ENCODE results near the gene JAZF1. TPM values are rescaled to one million over a fixed set of nuclear protein-coding genes. Genes with fewer than 3 reads are reported as not detected.
"Not testable (repeated sequence)": the region's sequence is repeated elsewhere in the genome, so short reads cannot be mapped to it uniquely, and the experiment has no call there.

The JAZF1 gene
- total and polyA plus RNA-seq, 4 experiments from 2014 or later = 3.7 to 8.3 (median 4.7) TPM

DNA sequence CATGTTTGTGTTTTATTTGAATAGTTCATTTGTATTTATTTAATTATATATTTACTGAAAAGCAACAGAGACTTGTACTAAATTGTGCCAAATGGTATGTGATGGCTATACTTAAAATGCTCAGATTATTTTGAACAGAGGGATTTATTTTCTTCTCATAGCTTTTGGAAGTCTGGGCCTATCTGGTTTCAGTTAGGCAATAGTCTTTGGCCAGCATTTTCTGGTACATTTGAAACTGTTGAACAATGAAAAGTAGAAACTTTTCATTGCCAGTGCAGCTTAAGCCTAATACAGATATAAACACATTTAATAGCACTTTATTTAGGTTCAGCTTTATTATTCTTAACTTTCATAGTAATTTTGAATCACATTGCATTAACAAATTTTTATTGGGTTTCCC lies 252.6 kb downstream of the JAZF1 start:
- H3K9me3 Mint-ChIP-seq = no peaks in the 10 kb centered on the region
- H3K36me3 Mint-ChIP-seq = peaks cover 0 to 5% of the 10 kb centered on the region in 2 donors
- Histone ChIP-seq H3K4me1 (ENCODE audit: insufficient read depth, low read length) (no peaks in the 10 kb centered on the region), H3K36me3 (ENCODE audit: insufficient read depth, low read length) (no peaks in the 10 kb centered on the region), H3K4me3 (ENCODE audit: low read length in 2 of 2) (no peak overlapping the region), H3K9me3 (ENCODE audit: control insufficient read depth in 1 of 2, low read length in 2 of 2) (no peaks in the 10 kb centered on the region), H3K27ac (ENCODE audit: low read depth, low read length) (no peak overlapping the region), H3K27me3 (ENCODE audit: insufficient read depth, low read length) (no peaks in the 10 kb centered on the region)
- no peak overlapping the region for H3K4me3 Mint-ChIP-seq
- no peak overlapping the region for H3K27ac Mint-ChIP-seq
- CTCF ChIA-PET (ENCODE audit: partially characterized antibody) = interaction anchor here (1.5 kb wide), 1 partner anchor 8 kb away, joined by 3 read pairs; no protein-coding TSS in a partner anchor
- H3K4me1 Mint-ChIP-seq = no peaks in the 10 kb centered on the region
- POLR2A ChIA-PET (ENCODE audit: partially characterized antibody) = no interaction called here
- intact Hi-C loops (cut with micrococcal nuclease) = no loop called here
- H3K27me3 Mint-ChIP-seq = no peaks in the 10 kb centered on the region
- DNase-seq = no peak

DNA sequence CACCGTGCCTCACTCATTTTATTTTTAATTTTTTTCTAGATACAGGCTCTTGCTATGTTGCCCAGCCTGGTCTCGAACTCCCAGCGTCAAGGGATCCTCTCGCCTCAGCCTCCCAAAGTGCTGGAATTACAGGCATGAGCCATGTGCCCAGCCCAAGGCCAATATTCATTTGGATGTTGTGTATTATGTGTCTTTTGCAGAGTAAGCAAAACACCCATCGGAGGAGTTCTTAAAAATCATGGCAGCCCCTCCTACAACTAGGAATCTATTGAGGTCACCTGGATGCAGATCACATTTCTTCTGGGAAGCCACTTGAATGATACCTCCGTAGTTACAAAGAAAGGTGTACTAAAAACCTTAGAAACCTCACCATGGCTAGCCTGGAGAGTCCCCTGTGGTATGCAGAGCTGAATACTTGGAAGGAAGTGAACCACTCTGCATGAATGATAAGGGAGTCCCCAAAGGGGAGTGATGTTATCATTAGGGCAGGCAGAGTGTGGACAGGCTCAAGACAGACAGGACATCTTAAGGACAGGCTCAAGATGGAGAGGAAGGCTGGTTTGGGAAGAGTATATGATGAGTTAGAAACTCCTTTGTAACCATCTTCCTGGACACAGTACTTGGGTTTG lies 254.9 kb downstream of the JAZF1 start:
- no peak for DNase-seq
- Histone ChIP-seq H3K27me3 (ENCODE audit: insufficient read depth, low read length) (no peaks in the 10 kb centered on the region), H3K4me3 (ENCODE audit: low read length in 2 of 2) (no peak overlapping the region), H3K36me3 (ENCODE audit: insufficient read depth, low read length) (no peaks in the 10 kb centered on the region), H3K27ac (ENCODE audit: low read depth, low read length) (no peak overlapping the region), H3K9me3 (ENCODE audit: control insufficient read depth in 1 of 2, low read length in 2 of 2) (no peaks in the 10 kb centered on the region), H3K4me1 (ENCODE audit: insufficient read depth, low read length) (no peaks in the 10 kb centered on the region)
- Mint-ChIP-seq H3K4me3 (no peak overlapping the region), H3K27ac (no peak overlapping the region), H3K4me1 (peaks cover 0 to 2% (median 0%) of the 10 kb centered on the region in 4 donors), H3K9me3 (no peaks in the 10 kb centered on the region), H3K36me3 (no peaks in the 10 kb centered on the region), H3K27me3 (no peaks in the 10 kb centered on the region)
- CTCF ChIA-PET (ENCODE audit: partially characterized antibody) = no interaction called here
- POLR2A ChIA-PET (ENCODE audit: partially characterized antibody) = no interaction called here
- intact Hi-C loops (cut with micrococcal nuclease) = no loop called here

- no peak overlapping the region for H3K4me3 ChIP-seq (ENCODE audit: low read length in 2 of 2)
- H3K4me1 Mint-ChIP-seq = peaks cover 0 to 2% (median 0%) of the 10 kb centered on the region in 4 donors
- H3K4me1 ChIP-seq (ENCODE audit: insufficient read depth, low read length) = no peaks in the 10 kb centered on the region
- H3K27ac ChIP-seq (ENCODE audit: low read depth, low read length) = no peak overlapping the region
- H3K27me3 ChIP-seq (ENCODE audit: insufficient read depth, low read length) = no peaks in the 10 kb centered on the region
- intact Hi-C loops (cut with micrococcal nuclease) = no loop called here
- H3K27me3 Mint-ChIP-seq = no peaks in the 10 kb centered on the region
- ChIA-PET POLR2A (ENCODE audit: partially characterized antibody) (no interaction called here), CTCF (ENCODE audit: partially characterized antibody) (no interaction called here)
- H3K36me3 Mint-ChIP-seq = no peaks in the 10 kb centered on the region
- H3K36me3 ChIP-seq (ENCODE audit: insufficient read depth, low read length) = no peaks in the 10 kb centered on the region
- no peaks in the 10 kb centered on the region for H3K9me3 ChIP-seq (ENCODE audit: control insufficient read depth in 1 of 2, low read length in 2 of 2)
- no peak for DNase-seq
- no peaks in the 10 kb centered on the region for H3K9me3 Mint-ChIP-seq
- no peak overlapping the region for H3K4me3 Mint-ChIP-seq
- H3K27ac Mint-ChIP-seq = no peak overlapping the region
These were observed 257.0 kb downstream of the JAZF1 start for GRCh38 chr7:27923642-27923980.

DNA sequence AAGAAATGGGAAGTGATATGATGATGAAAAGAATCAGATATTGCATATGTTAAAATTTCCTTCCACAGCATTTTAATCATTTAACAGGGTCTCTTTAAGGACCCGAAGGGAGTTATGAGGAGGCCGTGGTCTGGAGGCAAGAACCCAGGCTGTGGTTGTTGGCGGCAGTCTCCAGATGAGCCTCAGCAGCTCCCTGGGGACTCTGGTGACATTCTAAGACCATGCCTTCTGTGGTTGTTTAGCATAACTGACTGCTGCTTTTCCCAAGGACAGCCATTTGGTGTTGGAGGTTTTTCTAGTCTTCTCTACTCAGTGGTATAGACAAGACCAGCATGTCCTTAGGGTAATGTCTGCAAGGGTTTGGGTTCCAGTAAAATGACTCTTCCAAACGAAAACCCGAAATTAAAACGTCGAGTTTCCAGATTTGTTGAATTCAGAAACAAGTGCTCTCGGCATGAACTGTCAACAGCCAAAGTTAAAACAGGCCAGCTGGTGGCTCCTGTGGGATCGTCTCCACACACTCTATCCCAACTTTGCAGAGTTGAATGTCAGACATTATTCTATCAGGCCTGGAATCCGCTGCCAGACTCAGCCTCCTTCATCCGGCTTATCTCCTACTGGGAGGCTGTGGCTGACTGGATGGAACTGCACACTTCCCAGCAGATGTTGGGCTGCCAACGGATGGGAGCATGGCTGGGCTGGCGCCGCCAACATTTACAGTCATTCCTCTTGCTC lies 257.5 kb downstream of the JAZF1 start:
- ChIA-PET POLR2A (ENCODE audit: partially characterized antibody) (no interaction called here), CTCF (ENCODE audit: partially characterized antibody) (interaction anchor here (0.9 kb wide), 1 partner anchor 727 kb away, joined by 4 read pairs; no protein-coding TSS in a partner anchor)
- Histone ChIP-seq H3K36me3 (ENCODE audit: insufficient read depth, low read length) (no peaks in the 10 kb centered on the region), H3K4me3 (ENCODE audit: low read length in 2 of 2) (no peak overlapping the region), H3K9me3 (ENCODE audit: control insufficient read depth in 1 of 2, low read length in 2 of 2) (no peaks in the 10 kb centered on the region), H3K4me1 (ENCODE audit: insufficient read depth, low read length) (no peaks in the 10 kb centered on the region), H3K27me3 (ENCODE audit: insufficient read depth, low read length) (no peaks in the 10 kb centered on the region), H3K27ac (ENCODE audit: low read depth, low read length) (no peak overlapping the region)
- intact Hi-C loops (cut with micrococcal nuclease) = no loop called here
- no peak overlapping the region for H3K27ac Mint-ChIP-seq
- no peaks in the 10 kb centered on the region for H3K27me3 Mint-ChIP-seq
- H3K9me3 Mint-ChIP-seq = no peaks in the 10 kb centered on the region
- no peak overlapping the region for H3K4me3 Mint-ChIP-seq
- peaks cover 0 to 4% (median 0%) of the 10 kb centered on the region in 4 donors for H3K4me1 Mint-ChIP-seq
- H3K36me3 Mint-ChIP-seq = no peaks in the 10 kb centered on the region
- DNase-seq = no peak

- DNase-seq; H3K27ac ChIP-seq (ENCODE audit: low read depth, low read length); intact Hi-C loops (cut with micrococcal nuclease); H3K36me3 Mint-ChIP-seq; POLR2A ChIA-PET (ENCODE audit: partially characterized antibody); H3K27ac Mint-ChIP-seq; H3K9me3 Mint-ChIP-seq; H3K4me1 Mint-ChIP-seq; H3K27me3 Mint-ChIP-seq; H3K27me3 ChIP-seq (ENCODE audit: insufficient read depth, low read length); H3K4me3 Mint-ChIP-seq; H3K9me3 ChIP-seq (ENCODE audit: control insufficient read depth in 1 of 2, low read length in 2 of 2); H3K4me3 ChIP-seq (ENCODE audit: low read length in 2 of 2); H3K36me3 ChIP-seq (ENCODE audit: insufficient read depth, low read length); H3K4me1 ChIP-seq (ENCODE audit: insufficient read depth, low read length): not testable (repeated sequence)
- CTCF ChIA-PET (ENCODE audit: partially characterized antibody) = interaction anchor here (0.9 kb wide), 1 partner anchor 726 kb away, joined by 4 read pairs; no protein-coding TSS in a partner anchor
These were observed 258.2 kb downstream of the JAZF1 start for GRCh38 chr7:27922389-27922788.

GRCh38 chr7:27921081-27921836 lies 259.3 kb downstream of the JAZF1 start:
- no peaks in the 10 kb centered on the region for H3K36me3 ChIP-seq (ENCODE audit: insufficient read depth, low read length)
- no peak overlapping the region for H3K27ac Mint-ChIP-seq
- no peaks in the 10 kb centered on the region for H3K9me3 ChIP-seq (ENCODE audit: control insufficient read depth in 1 of 2, low read length in 2 of 2)
- no peak overlapping the region for H3K4me3 Mint-ChIP-seq
- no peaks in the 10 kb centered on the region for H3K4me1 ChIP-seq (ENCODE audit: insufficient read depth, low read length)
- H3K4me1 Mint-ChIP-seq = peaks cover 0 to 4% (median 0%) of the 10 kb centered on the region in 4 donors
- H3K36me3 Mint-ChIP-seq = peaks cover 0 to 15% of the 10 kb centered on the region in 2 donors
- POLR2A ChIA-PET (ENCODE audit: partially characterized antibody) = interaction anchor here (0.7 kb wide), 1 partner anchor 31 kb away, joined by 3 read pairs; no protein-coding TSS in a partner anchor
- peaks cover 0 to 3% (median 0%) of the 10 kb centered on the region in 8 donors for H3K9me3 Mint-ChIP-seq
- CTCF ChIA-PET (ENCODE audit: partially characterized antibody) = interaction anchor here (1.1 to 2.8 kb wide), 4 partner anchors 13 to 726 kb away, joined by 3 to 17 read pairs (median 5); no protein-coding TSS in a partner anchor
- intact Hi-C loops (cut with micrococcal nuclease) = loop anchor here (2.0 kb wide), 1 partner anchor 724 kb away; no protein-coding TSS in a partner anchor
- H3K27me3 Mint-ChIP-seq = no peaks in the 10 kb centered on the region
- no peaks in the 10 kb centered on the region for H3K27me3 ChIP-seq (ENCODE audit: insufficient read depth, low read length)
- H3K27ac ChIP-seq (ENCODE audit: low read depth, low read length) = no peak overlapping the region
- peak in 4 of 5 donors; percentile 8 to 25 (median 10) for DNase-seq
- no peak overlapping the region for H3K4me3 ChIP-seq (ENCODE audit: low read length in 2 of 2)

All from CD4-positive, alpha-beta memory T cell (primary cell).